Measurements from ENCODE around the gene JMJD6. TPM values are rescaled to one million over a fixed set of nuclear protein-coding genes. Genes with fewer than 3 reads are reported as not detected.

Gene JMJD6
- polyA plus RNA-seq, 1 donor (not counting 4 experiments of a cell fraction or from before 2014, with no cell fraction given): 12.0 TPM

DNA sequence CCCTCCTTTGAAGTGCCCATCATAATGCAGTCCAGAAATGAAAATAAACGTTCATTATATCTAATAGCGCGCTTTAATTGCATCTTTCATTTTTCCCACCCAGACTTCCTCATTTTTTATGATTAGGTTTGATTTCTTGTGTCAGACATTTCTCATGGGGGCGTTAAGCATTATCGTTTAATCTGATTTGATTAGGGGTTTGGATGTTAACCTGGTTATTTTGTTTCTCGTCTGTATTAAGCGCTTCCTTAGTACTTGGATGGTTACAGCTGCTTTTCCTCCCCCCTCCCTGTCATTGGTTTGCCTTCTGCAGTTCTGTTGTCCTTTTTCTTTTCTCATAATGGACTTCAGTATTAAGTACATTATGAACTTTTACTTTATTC, 12.1 kb upstream of the JMJD6 start:
- peaks cover 18% of the 10 kb centered on the region for H4K20me1 ChIP-seq (ENCODE audit: control insufficient read depth, extremely low read depth, insufficient read depth, low read length)
- H3K27ac ChIP-seq (ENCODE audit: control insufficient read depth, insufficient read depth, low read length): peak overlapping the region; percentile 96
- H3K36me3 ChIP-seq (ENCODE audit: control insufficient read depth in 2 of 2, extremely low read depth in 1 of 2, insufficient read depth in 2 of 2, low read length in 2 of 2): peaks cover 14 to 25% of the 10 kb centered on the region in 2 experiments
- peak overlapping the region; percentile 95 for H3K9ac ChIP-seq (ENCODE audit: control insufficient read depth, extremely low read depth, insufficient read depth, low read length)
- dilution Hi-C loops (cut with MboI; ENCODE audit: extremely low pct_ligation_motif_present, low sequenced_read_pairs): no loop called here
- peak overlapping the region; percentile 98 for H3K4me2 ChIP-seq (ENCODE audit: control insufficient read depth, extremely low read depth, insufficient read depth, low read depth, low read length)
- H3K4me1 ChIP-seq (ENCODE audit: control insufficient read depth, extremely low read depth, insufficient read depth, low read length): peaks cover 26% of the 10 kb centered on the region
- no peaks in the 10 kb centered on the region for H3K9me3 ChIP-seq (ENCODE audit: control insufficient read depth, low read depth, low read length)
- peak overlapping the region; percentile 95 to 100 (median 99) for H3K4me3 ChIP-seq (ENCODE audit: control insufficient read depth in 2 of 3, extremely low read depth in 1 of 3, insufficient read depth in 2 of 3, low read depth in 1 of 3, low read length in 3 of 3)
- DNase-seq (ENCODE audit: low read depth, low spot score) (no peak), FAIRE-seq (no peak)
- peak overlapping the region; percentile 90 for H2AFZ ChIP-seq (ENCODE audit: control insufficient read depth, low read length)
- H3K27me3 ChIP-seq (ENCODE audit: control insufficient read depth, extremely low read depth, insufficient read depth, low read length): no peaks in the 10 kb centered on the region
- no peak for TF ChIP-seq EZH2 (IDR thresholded peaks at IDR 0.05; ENCODE audit: low read length)
- no peak for TF ChIP-seq CTCF (optimal IDR thresholded peaks at IDR 0.05 in 1 of 3, IDR thresholded peaks at IDR 0.05 in 1 of 3, conservative IDR thresholded peaks at IDR 0.05 in 1 of 3; ENCODE audit: extremely low read depth in 1 of 3, insufficient read depth in 2 of 3, low read length in 3 of 3)
- peaks cover 2% of the 10 kb centered on the region for H3K9me1 ChIP-seq (ENCODE audit: control insufficient read depth, extremely low read depth, insufficient read depth, low read length)
- peaks cover 44% of the 10 kb centered on the region for H3K79me2 ChIP-seq (ENCODE audit: control insufficient read depth, insufficient read depth, low read length)

DNA sequence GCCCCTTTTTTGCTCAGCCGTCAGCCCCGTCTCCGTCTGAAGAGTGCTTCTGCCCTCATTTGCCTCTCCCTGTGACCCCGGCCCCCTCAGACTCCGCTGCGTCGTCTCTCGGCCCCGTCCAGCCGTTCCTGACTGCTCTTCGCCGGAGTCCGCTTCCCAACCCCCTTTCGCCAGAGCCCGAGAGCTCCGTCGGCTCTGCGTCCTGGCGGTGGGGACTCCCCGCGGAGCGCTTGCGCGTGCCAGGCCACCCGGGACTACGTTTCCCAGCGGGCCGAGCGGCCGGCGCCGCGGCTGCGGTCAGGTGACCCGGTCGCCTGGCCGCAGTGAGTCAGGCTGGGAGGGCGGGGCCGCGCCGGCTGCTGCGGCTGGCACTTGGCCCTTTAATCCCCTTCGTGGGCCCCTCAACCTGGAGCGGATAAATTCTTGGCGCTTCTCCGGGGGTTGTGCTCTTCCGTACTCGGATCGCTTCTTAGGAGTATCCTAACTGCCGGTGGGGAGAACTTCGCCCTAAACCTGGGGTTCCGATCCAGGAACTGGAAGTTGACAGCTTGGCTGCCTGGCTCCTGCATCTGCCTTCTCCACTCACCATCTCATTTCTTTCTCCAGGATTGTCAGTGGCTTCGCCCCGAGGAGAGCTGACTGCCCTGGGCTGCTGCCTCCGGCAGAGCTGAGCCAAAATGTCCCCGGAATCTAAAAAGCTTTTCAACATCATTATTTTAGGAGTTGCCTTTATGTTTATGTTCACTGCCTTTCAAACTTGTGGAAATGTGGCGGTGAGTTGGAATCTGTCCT, 11.5 kb upstream of the JMJD6 start, which contains the start of gene MFSD11:
TSS of gene MFSD11 (plus strand) at position 444 of the 792 bp plus-strand sequence. CDS start at position 678, 234 bp downstream.
- FAIRE-seq: no peak
- Histone ChIP-seq H3K27me3 (ENCODE audit: control insufficient read depth, extremely low read depth, insufficient read depth, low read length) (no peaks in the 10 kb centered on the region), H2AFZ (ENCODE audit: control insufficient read depth, low read length) (peak within 1 kb of the TSS; percentile 92), H3K9me3 (ENCODE audit: control insufficient read depth, low read depth, low read length) (no peaks in the 10 kb centered on the region), H3K4me2 (ENCODE audit: control insufficient read depth, extremely low read depth, insufficient read depth, low read depth, low read length) (peak within 1 kb of the TSS; percentile 98), H3K9ac (ENCODE audit: control insufficient read depth, extremely low read depth, insufficient read depth, low read length) (peak within 1 kb of the TSS; percentile 99), H3K27ac (ENCODE audit: control insufficient read depth, insufficient read depth, low read length) (peak within 1 kb of the TSS; percentile 96), H3K4me3 (ENCODE audit: control insufficient read depth in 2 of 3, extremely low read depth in 1 of 3, insufficient read depth in 2 of 3, low read depth in 1 of 3, low read length in 3 of 3) (peak within 1 kb of the TSS; percentile 99 to 100 (median 100)), H3K9me1 (ENCODE audit: control insufficient read depth, extremely low read depth, insufficient read depth, low read length) (peaks cover 2% of the 10 kb centered on the region), H3K4me1 (ENCODE audit: control insufficient read depth, extremely low read depth, insufficient read depth, low read length) (peaks cover 32% of the 10 kb centered on the region), H3K36me3 (ENCODE audit: control insufficient read depth in 2 of 2, extremely low read depth in 1 of 2, insufficient read depth in 2 of 2, low read length in 2 of 2) (peaks cover 15 to 31% of the 10 kb centered on the region in 2 experiments), H3K79me2 (ENCODE audit: control insufficient read depth, insufficient read depth, low read length) (peaks cover 50% of the 10 kb centered on the region), H4K20me1 (ENCODE audit: control insufficient read depth, extremely low read depth, insufficient read depth, low read length) (peaks cover 24% of the 10 kb centered on the region)
- dilution Hi-C loops (cut with MboI; ENCODE audit: extremely low pct_ligation_motif_present, low sequenced_read_pairs): no loop called here
- no peak for DNase-seq (ENCODE audit: low read depth, low spot score)
- no peak for TF ChIP-seq EZH2 (IDR thresholded peaks at IDR 0.05; ENCODE audit: low read length)
- no peak for TF ChIP-seq CTCF (optimal IDR thresholded peaks at IDR 0.05 in 1 of 3, IDR thresholded peaks at IDR 0.05 in 1 of 3, conservative IDR thresholded peaks at IDR 0.05 in 1 of 3; ENCODE audit: extremely low read depth in 1 of 3, insufficient read depth in 2 of 3, low read length in 3 of 3)
